Activated effector memory CD4-positive, alpha-beta T cell treated with Interleukin-2 at 50 U/mL for 16 hours (primary cell): ENCODE results near the gene RBPJ.

Experiments
- DNase-seq: peaks from one replicate; pipeline ENCODE4 v3.0.0-alpha.2; 2020

Gene RBPJ

DNA sequence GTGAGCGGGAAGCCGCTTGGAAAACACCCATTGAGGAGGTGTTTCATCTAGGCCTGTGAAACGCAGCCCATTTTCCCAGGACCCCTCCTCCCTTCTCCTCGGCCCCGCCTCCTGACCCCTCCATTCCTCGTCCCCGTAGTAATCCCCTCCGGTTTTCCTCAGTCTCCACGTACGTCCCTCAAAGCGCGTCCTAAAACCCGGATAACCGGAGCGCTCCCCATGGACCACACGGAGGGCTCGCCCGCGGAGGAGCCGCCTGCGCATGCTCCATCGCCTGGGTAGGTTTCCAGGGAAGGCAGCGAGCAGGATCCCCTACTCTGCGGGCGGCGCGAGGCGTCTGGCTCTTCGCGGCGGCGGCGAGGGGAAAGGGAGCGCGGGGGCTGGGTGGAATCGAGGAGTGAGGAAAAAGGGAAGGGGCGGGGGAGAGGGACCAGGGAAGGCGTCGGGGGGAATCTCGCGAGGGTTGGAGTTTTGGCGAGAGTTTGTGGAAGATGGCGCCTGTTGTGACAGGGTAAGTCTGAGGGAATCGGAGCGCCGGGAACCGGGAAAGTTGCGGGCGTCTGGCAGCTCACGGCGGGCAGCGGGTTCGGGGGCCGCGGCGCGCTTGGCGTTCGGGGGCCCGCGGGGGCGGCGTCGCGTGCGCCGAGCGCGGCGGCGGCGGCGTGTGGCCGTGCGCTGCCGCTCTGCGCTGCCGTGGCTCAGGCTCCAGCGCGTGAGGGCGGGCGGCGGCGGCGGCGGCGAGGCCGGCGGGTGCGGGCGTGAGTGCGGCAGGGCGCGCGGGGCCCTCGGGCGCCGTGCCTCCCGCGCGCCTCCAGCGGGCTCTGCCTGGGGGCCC, at the start of gene RBPJ:
Gene RBPJ, plus strand, starts transcription at position 477 of the 835 bp plus-strand sequence. Its CDS starts 15 bp downstream, at position 492.
- DNase-seq, result peak; percentile 71

DNA sequence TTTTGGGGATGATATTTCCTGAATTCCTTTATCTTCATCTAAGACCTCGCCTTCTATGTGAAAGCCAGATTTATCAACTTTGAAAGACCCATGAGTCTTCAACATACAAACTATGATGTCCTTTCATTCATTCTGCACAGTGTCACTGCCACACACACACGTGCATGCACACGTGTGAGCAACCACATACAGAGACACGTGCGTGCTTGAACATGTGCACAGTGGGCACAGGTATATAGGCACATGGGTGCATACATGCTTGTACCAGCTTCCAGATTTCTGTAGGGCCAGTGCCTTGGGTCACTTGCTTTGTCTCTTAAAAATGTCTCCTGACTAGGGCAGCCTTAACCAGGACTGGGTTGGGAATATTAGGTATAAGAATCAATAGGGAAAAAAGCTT, 49.1 kb upstream of the RBPJ start:
- DNase-seq, result no peak

DNA sequence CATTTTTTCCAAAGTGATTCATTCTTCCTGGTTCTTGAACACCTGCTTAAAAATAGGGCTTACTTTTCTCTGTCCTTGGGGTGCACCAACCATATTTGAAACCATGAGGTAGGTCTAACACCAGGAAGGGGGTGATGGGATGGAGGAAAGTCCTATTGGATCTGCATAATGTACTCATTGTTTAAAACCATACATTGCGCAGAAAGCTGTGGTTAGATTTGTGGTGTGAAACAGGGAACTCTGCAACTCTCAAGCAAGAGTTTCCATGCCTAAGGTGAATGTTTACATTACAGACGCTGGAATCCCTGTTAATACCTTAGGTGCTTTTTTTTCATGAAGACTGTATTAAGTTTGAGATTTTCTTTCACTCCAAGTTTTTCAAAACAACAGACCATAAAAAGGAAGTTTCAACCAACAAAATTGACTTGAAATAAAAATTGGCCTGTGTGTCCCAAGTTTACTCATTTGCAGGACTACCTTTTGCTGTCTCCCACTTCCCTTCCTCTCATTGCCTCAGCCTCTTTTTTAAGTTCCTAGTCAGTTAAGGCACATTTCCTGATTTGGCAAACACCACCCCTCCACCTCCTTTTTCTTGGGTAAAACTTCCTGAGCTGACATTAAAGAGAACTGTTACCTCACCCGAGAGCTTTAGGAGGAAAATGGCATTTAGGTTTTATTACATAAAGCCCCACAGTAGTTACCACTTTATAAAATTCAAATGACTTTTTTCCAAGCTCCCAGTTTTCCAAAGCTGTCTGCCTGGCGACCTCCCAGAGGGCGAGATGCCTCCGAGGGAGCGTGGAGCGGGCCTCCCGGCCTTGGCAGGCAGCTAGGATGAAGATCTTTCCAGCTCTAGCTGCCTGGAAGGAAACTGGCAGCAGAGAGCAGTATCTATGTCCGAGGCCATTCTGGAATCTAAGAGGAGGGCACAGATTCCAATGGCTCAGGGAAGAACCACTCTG, 47.9 kb upstream of the RBPJ start:
- no peak for DNase-seq

DNA sequence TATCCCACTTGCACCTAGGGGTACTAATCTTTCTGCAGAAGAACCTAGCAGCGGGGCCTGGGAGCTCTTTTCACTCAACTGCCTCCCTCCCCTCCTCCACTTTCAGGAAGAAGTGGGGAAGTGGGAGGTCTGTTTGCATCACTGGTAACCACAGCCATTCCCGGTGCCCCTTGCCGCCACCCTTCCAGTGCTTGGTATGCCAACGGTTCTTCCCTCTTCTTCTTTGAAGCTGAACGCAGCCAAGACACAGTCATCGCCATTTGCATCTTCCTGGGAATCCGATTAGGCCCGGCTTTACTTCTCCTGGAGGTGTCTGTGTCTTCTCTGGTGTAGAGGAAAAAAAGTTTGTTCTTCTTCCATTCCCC, 47.2 kb upstream of the RBPJ start:
- no peak for DNase-seq

DNA sequence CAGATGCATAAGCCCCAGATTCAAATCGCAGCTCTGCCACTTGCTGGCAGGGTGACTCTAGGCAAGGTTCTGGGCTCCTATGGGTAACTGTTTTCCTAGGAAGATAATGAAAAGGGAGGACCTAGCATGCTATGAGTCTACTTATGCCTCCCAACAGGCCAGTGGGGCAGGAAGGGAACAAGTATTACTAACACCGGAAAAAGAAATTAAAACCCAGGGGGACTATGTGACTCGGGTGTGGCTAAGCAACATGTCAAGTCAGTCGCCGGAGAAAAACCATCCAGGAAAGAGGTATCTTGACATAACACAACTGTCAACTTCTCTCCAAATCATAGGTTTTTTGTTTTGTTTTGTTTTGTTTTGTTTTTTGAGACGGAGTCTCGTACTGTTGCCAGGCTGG, 45.5 kb upstream of the RBPJ start:
- no peak for DNase-seq

DNA sequence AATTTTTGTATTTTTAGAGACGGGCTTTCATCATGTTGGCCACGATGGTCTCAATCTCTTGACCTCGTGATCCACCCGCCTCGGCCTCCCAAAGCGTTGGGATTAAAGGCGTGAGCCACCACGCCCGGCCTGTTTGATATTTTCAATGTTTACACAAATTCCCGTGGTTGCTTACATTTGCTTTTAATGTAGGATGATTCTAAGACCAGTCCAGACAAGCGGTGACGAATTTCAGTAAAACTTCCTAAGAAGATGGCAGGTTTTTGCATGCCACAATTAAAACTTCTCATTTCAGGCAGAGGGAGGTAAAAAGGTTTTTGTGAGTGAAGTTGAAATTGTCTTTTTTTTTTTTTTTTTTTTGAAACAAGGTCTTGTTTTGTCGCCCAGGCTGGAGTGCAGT, 41.4 kb upstream of the RBPJ start:
- no peak for DNase-seq

DNA sequence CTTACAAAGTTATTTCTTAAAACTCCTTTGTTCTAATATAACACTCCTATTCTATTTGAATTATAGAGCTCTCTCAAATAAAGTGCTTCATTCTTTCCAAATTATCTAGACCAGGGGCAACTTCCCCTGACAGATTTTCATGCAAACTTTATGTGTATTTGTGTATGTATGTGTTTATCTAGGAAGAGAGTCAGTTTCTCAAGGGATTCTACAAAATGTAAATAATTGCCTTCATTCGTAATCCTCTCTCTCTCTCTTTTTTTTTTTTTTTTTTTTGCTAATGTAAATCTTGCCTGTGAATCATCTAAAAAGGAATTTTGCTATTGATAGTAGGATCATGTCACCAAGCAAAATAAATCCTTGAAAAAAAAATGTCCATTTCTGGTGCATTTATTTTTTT, 38.9 kb upstream of the RBPJ start:
- DNase-seq, result no peak

DNA sequence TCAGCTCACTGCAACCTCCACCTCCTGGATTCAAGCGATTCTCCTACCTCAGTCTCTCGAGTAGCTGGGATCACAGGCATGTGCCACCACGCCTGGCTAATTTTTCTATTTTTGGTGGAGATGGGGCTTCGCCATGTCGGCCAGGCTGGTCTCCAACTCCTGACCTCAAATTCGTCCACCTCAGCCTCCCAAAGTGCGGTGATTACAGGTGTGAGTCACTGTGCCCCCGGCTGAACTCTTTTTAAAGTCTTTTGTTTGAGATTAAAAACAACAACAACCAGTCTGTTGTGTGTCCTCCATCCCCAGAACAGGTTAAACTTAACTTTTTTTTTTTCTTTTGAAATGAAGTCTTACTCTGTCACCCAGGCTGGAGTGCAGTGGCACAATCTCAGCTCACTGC, 36.3 kb upstream of the RBPJ start:
- DNase-seq, result no peak

DNA sequence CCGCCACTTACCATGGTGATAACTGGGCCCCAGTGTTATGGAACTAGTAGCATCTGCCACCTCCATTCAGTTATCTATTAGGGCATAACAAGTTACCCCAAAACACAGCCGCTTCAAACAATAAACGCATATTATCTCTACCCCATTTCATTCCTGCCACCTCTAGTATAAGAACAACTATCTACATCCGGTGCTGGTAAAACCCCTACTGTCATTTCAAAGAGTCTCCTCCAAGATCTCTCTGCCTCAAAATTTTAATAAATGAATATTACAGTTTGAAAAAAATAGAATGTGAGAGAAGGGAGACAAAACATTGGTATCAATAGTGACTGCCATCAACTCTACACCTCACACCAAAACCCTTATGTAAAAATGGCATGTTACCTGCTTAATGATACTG, 35.5 kb upstream of the RBPJ start:
- DNase-seq, result no peak

DNA sequence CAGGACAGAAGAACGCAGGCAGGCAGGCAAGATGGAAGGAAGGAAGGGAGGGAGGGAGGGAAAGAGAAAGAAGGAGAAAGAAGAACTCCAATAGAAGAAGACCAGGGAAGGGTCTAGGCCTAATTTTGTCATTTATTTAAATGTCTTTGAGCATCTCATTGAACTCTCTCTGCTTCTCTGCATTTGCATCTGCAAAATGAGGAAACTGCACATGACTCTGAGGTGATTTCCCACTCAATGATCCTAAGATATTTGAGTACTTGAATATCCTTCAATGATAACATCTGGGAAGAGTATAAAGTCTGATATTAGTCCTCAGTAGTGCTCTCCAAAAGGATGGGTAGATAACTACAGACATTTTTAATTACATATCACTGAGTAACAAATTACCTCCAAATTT, 33.1 kb upstream of the RBPJ start:
- DNase-seq, result no peak

DNA sequence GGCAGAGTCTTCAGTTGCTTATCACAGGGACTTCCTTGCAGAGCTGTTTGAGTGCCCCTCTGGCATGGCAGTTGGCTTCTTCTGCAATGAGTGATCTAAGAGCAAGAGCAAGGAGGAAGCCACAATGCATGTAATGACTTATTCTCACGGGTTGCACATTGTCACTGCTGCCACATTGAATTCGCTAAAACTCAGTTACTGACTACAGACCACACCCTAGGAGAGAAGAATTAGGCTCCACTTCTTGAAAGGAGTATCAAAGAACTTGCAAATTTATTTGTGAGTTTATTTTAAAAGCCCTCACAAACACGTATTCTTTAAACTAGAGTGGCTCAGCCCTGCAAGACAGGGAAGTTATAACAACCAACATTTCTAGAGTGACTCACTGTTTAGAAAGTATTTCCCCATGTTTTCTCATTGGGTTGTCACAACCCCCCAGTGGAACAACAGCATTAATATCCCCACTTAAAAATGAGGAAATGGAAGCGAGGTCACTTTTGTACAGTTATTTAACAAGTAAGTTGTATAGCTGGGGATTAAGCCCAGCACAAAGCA, 32.4 kb upstream of the RBPJ start:
- no peak for DNase-seq

DNA sequence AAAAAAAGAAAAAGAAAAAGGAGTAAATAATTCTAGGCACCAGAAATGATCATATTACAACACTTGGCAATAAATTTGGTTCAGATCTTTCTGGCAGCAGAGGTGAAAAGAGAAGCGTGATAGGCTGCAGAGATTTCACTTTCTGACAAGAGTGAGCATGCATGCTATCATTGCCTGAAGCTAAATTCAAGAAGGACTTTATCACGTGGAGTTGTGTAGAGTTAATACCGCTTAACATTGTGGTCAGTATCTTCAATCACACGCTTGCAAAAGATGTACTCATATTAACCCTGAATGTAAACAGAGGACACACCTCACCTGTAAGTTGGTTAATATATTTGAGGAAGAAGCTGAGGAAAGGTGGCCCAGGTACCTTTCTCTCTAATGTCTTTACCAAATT, 31.4 kb upstream of the RBPJ start:
- DNase-seq, result no peak

DNA sequence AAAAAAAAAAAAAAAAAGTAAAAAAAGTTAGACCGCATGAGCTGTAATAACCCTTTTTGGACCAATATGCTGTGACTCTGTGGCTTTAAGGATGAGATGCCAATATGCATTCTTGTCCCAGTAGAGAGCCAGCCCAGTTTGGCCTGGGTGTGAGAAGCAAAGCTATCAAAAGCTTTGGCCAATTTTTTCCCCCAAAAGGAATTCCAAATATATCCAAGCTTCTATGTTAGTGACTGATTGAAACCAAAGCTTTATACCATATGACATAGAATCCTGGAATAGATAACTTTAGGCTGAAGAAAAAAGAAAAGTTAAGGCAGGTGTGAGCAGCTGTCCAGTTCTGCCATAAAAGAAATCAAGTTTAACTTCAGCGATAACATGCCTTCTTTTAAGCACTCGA, 30.5 kb upstream of the RBPJ start:
- DNase-seq, result no peak

DNA sequence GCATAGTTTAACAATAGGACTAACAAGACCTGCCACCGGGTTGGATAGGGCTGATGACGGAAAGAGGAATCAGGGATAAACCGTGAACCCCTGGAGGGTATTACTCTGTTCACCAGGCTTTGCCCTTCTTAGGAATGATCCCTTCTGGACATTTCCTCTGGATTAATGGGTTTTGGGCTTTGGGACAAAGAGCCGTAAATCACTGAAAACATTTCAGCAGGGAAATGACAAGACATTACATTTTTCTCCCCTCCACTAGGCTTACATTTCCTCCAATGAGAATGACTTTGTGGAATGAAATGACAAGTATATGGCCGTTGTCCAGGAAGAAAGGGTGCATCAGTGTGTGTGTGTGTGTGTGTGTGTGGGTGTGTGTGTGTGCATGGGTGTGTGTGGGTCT, 25.9 kb upstream of the RBPJ start:
- DNase-seq, result no peak

DNA sequence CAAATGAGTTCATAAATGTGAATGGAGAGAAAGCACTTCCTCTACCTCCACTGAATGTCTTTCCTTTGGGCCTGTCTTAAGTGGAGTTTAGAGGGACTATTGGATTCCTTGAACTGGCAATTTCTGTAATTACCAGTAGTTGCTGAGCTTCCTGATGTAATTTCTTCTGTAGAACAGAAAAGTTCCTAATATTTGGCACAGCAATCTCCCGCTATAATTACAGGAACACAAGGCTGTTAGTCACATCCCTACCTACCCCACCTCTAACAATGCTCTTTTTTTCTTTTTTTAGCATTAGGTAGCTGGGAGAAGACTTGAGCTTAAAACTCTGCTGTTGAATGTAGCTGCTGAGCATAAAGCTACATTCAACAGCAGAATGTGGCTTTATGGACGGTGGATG, 24.8 kb upstream of the RBPJ start:
- DNase-seq, result no peak

DNA sequence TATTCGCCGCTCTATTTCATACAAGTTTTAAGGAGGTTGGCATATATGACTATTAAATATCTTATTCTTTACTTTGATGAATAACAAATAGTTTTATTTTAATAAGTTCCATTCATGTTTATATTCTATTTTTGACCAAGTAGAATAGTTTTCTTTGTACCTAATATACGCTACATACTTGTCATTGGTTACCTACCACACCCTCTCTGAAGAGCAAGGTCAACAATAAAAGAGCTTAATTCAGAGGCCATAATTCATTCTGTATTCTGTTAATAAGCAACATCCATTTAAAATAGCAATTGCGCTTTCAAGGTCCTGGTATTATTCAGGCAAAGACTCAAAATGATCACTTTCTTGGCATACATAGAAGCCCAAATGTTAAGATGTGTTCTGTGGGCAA, 24.3 kb upstream of the RBPJ start:
- DNase-seq, result no peak

DNA sequence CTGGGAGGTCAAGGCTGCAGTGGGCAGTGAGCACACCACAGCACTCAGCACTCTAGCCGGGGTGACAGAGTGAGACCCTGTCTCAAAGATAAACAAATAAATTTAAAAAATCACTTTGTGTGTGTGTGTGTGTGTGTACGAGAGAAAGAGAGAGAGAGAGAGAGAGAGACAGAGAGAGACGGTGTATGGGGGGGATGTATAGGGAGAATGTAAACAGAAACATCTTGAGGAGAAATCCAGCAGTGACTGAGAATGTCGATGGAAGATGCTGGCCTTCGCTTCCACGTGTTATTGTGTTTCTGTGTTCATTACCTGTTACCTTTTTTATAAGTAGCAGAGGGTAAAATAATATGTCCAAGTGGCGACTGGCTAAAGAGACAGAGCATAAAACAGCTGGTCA, 23.6 kb upstream of the RBPJ start:
- DNase-seq, result no peak

DNA sequence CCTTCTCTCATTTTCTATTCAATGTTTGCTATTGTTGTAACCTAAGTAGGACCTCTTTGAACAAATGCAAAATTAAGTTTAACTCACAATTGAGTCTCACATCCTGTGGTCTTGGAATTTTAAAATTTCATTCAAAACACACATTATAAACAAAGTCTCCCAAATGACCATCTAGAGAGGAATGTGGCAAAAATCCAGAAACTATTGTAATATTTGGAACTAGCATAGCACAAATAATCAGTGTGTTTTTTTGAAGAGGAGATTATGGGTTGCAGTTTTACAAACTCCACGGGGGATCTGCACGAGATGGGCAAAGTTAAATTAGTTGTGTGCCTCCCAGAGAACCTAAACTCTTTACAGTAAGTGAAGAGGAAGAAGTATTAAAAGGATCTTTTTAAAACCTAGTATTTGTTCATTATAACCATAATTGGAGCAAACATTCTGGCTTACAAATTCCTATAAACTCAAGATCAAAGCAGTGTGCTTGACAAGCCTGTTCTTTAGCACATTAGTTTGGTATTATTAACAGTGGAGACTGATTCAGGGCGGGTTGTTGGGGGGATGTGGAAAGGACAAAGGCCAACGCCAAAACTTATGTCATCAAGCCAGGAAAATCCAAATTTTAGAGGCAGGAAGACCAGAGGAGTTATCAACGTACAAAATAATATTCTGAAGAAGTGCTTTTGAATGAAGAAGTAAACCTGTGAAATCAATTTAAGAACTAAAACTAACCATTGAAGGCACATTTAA, 22.4 kb upstream of the RBPJ start:
- no peak for DNase-seq

DNA sequence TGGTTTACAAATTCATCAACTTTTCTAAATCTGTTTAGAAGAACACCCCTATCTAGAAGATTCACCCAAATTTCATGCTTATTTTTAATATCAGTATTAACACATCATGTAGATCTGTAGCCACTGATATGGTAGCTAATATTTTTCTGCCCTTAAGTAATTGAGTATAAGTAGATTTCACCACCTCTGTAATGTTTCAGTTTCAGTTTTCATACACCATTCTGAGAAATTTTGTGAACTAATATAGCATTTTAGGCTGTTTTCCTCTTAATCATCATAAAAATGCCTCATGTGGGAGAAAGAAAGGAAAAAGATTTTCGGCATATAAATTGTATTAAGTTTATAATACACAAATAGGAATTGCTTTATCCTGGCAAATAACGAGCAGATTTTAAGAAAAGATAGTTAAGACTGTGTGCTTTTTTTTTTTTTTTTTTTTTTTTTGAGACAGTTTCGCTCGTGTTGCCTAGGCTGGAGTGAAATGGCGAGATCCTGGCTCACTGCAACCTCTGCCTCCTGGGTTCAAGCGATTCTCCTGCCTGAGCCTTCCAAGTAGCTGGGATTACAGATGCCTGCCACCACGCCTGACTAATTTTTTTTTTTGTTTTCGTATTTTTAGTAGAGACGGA, 21.4 kb upstream of the RBPJ start:
- DNase-seq, result no peak

DNA sequence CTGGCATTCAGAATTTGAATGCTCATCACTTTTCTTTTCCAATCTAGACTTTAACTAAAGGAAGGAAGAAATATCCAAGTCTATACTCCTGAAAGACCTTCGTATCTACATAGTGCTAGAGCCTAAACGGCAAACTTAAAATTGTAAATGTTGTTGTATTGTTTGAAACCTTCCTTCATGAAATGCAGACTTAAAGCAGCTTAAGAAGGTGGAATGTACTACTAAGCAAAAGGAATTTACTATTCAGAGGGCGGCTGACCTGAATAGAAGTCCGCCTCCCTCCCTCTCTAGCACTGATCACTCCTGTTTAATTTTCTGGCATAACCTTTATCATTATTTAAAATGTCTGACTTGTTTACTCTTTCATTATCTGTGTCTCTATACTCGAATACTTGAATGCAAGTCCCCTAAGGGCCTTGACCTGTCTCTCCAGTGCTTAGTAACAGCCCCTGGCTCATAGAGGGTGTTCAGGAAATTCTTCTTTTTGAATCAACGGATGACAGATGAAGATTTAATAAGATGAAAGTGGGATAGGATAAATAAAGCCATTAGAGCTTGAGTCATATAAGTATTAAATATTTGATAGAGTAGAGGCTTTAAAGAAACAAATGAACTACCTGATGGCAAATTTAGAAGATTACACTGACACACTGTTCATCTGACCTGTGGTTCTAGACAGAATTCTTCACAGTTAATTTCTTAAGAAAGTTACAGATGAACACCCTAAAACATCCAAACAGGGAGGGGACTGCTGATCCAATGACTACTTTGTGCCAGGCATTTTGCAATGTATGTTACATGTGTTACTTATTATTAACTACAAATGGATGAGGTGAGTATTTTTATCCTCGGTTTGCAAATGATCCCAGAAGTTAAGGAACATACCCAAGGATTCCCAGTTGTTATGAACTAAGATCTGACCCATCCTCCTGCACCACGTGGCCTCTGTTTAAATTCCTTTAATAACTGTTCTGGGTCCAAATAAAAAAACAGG, 20.2 kb upstream of the RBPJ start:
- no peak for DNase-seq
